BJ (cell line): ENCODE data around the gene FOXJ1. TPM values are rescaled to one million over a fixed set of nuclear protein-coding genes. Genes with fewer than 3 reads are reported as not detected.

ENCODE experiments used
- CTCF ChIA-PET: fragments of 350-600 bp; formaldehyde crosslinking; extraction: SDS; loops from one replicate; lab custom pipeline; 2021; ENCODE audit warnings: antibody characterized with exemption, inconsistent platforms; lab: Yijun Ruan, JAX
- POLR2A ChIA-PET: fragments of 300-600 bp; sonication (Branson Sonifier 250); formaldehyde crosslinking; extraction: SDS; loops from one replicate; lab custom pipeline; 2021; ENCODE audit warnings: antibody characterized with exemption; lab: Charles Lee
- DNase-seq: peaks from one replicate; pipeline ENCODE4 v3.0.0-alpha.2; 2011; ENCODE audit warnings: low read depth
- H3K27me3 ChIP-seq: 2 replicates; pipeline ENCODE4 v1.6.0; 2011; ENCODE audit warnings: low read length; ENCODE audit not compliant: control insufficient read depth, insufficient read depth
- H3K36me3 ChIP-seq: 2 replicates; pipeline ENCODE4 v1.5.1; 2011; ENCODE audit warnings: low read length; ENCODE audit not compliant: control insufficient read depth, insufficient read depth
- H3K4me3 ChIP-seq: 2 replicates; pipeline ENCODE4 v1.5.1; 2011; ENCODE audit warnings: low read depth, mild to moderate bottlenecking, control low read depth, low read length
- CTCF ChIP-seq: IDR thresholded peaks from 2 replicates; pipeline ENCODE4 v1.5.1; 2011; ENCODE audit warnings: low read depth, mild to moderate bottlenecking, control low read depth, inconsistent platforms, low read length, moderate library complexity; ENCODE audit not compliant: insufficient read depth
- polyA plus RNA-seq: library from polyadenylated mRNA; depleted of rRNA; stranded (reverse); fragments of >200 nt; gene quantifications from 2 replicates; pipeline ENCODE4 v1.2.3, GENCODE V29; 2011

Gene FOXJ1
- polyA plus RNA-seq, 1 experiment = not detected

- no peak for TF ChIP-seq CTCF
- POLR2A ChIA-PET = no interaction called here
- no peak for DNase-seq
- Histone ChIP-seq H3K4me3 (no peak overlapping the region), H3K27me3 (no peaks in the 10 kb centered on the region), H3K36me3 (peaks cover 60% of the 10 kb centered on the region)
- CTCF ChIA-PET = interaction anchor here (0.8 to 1.3 kb wide), 2 partner anchors 188 to 293 kb away, joined by 3 to 4 read pairs; partner anchors contain the start of gene SPHK1
These were observed 49.3 kb downstream of the FOXJ1 start for GRCh38 chr17:76091526-76092286.

GRCh38 chr17:76090517-76091129 lies 50.4 kb downstream of the FOXJ1 start:
- peaks cover 61% of the 10 kb centered on the region for H3K36me3 ChIP-seq
- ChIA-PET POLR2A (no interaction called here), CTCF (no interaction called here)
- no peak overlapping the region for H3K4me3 ChIP-seq
- TF ChIP-seq CTCF = no peak
- H3K27me3 ChIP-seq = no peaks in the 10 kb centered on the region
- DNase-seq = no peak

- POLR2A ChIA-PET = no interaction called here
- no peak for DNase-seq
- peaks cover 67% of the 10 kb centered on the region for H3K36me3 ChIP-seq
These were observed 51.1 kb downstream of the FOXJ1 start for GRCh38 chr17:76089680-76090516.

GRCh38 chr17:76088868-76089576 lies 52.0 kb downstream of the FOXJ1 start:
- no peak for DNase-seq
- POLR2A ChIA-PET = no interaction called here
- Histone ChIP-seq H3K4me3 (no peak overlapping the region), H3K36me3 (peaks cover 67% of the 10 kb centered on the region), H3K27me3 (no peaks in the 10 kb centered on the region)
- no peak for TF ChIP-seq CTCF
- CTCF ChIA-PET = interaction anchor here (1.2 kb wide), 1 partner anchor 8 kb away, joined by 3 read pairs; no protein-coding TSS in a partner anchor

More at GRCh38 chr17:76089680-76090516, 51.1 kb downstream of the FOXJ1 start:
- no peak for TF ChIP-seq CTCF
- Histone ChIP-seq H3K4me3 (no peak overlapping the region), H3K27me3 (no peaks in the 10 kb centered on the region)
- CTCF ChIA-PET = interaction anchor here (1.2 kb wide), 1 partner anchor 9 kb away, joined by 3 read pairs; no protein-coding TSS in a partner anchor
